ENCODE results near the gene PGAM1. TPM values are rescaled to one million over a fixed set of nuclear protein-coding genes. Genes with fewer than 3 reads are reported as not detected.

Gene PGAM1
- total RNA-seq, 1 donor from 2014 or later, result 356 TPM

- H3K27me3 ChIP-seq (ENCODE audit: control insufficient read depth, insufficient read depth, low read length), result no peaks in the 10 kb centered on the region
- H3K36me3 ChIP-seq (ENCODE audit: control insufficient read depth, insufficient read depth, low read length), result peaks cover 1% of the 10 kb centered on the region
- no peak for TF ChIP-seq CTCF (IDR thresholded peaks at IDR 0.05; ENCODE audit: insufficient read depth, low read length, poor library complexity, severe bottlenecking)
Measured at GRCh38 chr10:97393034-97393573, 32.9 kb upstream of the PGAM1 start.

GRCh38 chr10:97396056-97396455, 29.9 kb upstream of the PGAM1 start:
- H3K4me3 ChIP-seq (ENCODE audit: low read depth, low read length), result no peak overlapping the region
- DNase-seq (ENCODE audit: low read depth), result no peak
- no peaks in the 10 kb centered on the region for H3K27me3 ChIP-seq (ENCODE audit: control insufficient read depth, insufficient read depth, low read length)
- no peak for TF ChIP-seq CTCF (IDR thresholded peaks at IDR 0.05; ENCODE audit: insufficient read depth, low read length, poor library complexity, severe bottlenecking)
- peaks cover 1% of the 10 kb centered on the region for H3K36me3 ChIP-seq (ENCODE audit: control insufficient read depth, insufficient read depth, low read length)

More at GRCh38 chr10:97393034-97393573, 32.9 kb upstream of the PGAM1 start:
- no peak for DNase-seq (ENCODE audit: low read depth)
- no peak overlapping the region for H3K4me3 ChIP-seq (ENCODE audit: low read depth, low read length)

- no peak for TF ChIP-seq CTCF (IDR thresholded peaks at IDR 0.05; ENCODE audit: insufficient read depth, low read length, poor library complexity, severe bottlenecking)
- Histone ChIP-seq H3K27me3 (ENCODE audit: control insufficient read depth, insufficient read depth, low read length) (no peaks in the 10 kb centered on the region), H3K36me3 (ENCODE audit: control insufficient read depth, insufficient read depth, low read length) (peaks cover 1% of the 10 kb centered on the region), H3K4me3 (ENCODE audit: low read depth, low read length) (peak overlapping the region; percentile 85)
- no peak for DNase-seq (ENCODE audit: low read depth)
Measured at GRCh38 chr10:97399843-97400545, 26.0 kb upstream of the PGAM1 start.

GRCh38 chr10:97400665-97401454, 25.1 kb upstream of the PGAM1 start, which contains the start of gene RRP12:
RRP12 (minus strand) TSS chr10:97401340; CDS start chr10:97401231, 109 bp downstream.
- H3K4me3 ChIP-seq (ENCODE audit: low read depth, low read length), result peak within 1 kb of the TSS; percentile 85
- H3K27me3 ChIP-seq (ENCODE audit: control insufficient read depth, insufficient read depth, low read length), result no peaks in the 10 kb centered on the region
- peak; percentile 97 for DNase-seq (ENCODE audit: low read depth)
- peaks cover 1% of the 10 kb centered on the region for H3K36me3 ChIP-seq (ENCODE audit: control insufficient read depth, insufficient read depth, low read length)
- no peak for TF ChIP-seq CTCF (IDR thresholded peaks at IDR 0.05; ENCODE audit: insufficient read depth, low read length, poor library complexity, severe bottlenecking)

GRCh38 chr10:97401455-97401919, 24.5 kb upstream of the PGAM1 start:
- no peak for TF ChIP-seq CTCF (IDR thresholded peaks at IDR 0.05; ENCODE audit: insufficient read depth, low read length, poor library complexity, severe bottlenecking)
- H3K4me3 ChIP-seq (ENCODE audit: low read depth, low read length), result peak overlapping the region; percentile 85
- no peaks in the 10 kb centered on the region for H3K36me3 ChIP-seq (ENCODE audit: control insufficient read depth, insufficient read depth, low read length)
- no peaks in the 10 kb centered on the region for H3K27me3 ChIP-seq (ENCODE audit: control insufficient read depth, insufficient read depth, low read length)
- DNase-seq (ENCODE audit: low read depth), result no peak
